PC-3 (cell line): ENCODE measurements around the gene JUNB.

Source experiments
- EZH2 ChIP-seq: fragments of 300-600 bp; sonication (generic); IDR thresholded peaks from one replicate; pipeline ENCODE4 v1.6.1; 2017; ENCODE audit warnings: antibody characterized with exemption, mild to moderate bottlenecking, low read length; ENCODE audit not compliant: unreplicated experiment
- EZH2phosphoT487 ChIP-seq: fragments of 300-600 bp; sonication (generic); IDR thresholded peaks from 2 replicates; pipeline ENCODE4 v1.6.1; 2018; ENCODE audit warnings: mild to moderate bottlenecking, antibody characterized with exemption, low read length, borderline replicate concordance
- TF ChIP-seq, protein P1 (sequence below): fragments of 300-600 bp; sonication (generic); conservative IDR thresholded peaks from 2 replicates; pipeline ENCODE4 v1.5.1; 2017; ENCODE audit warnings: antibody characterized with exemption, low read depth, mild to moderate bottlenecking, low read length

GRCh38 chr19:12782424-12783290, 8.6 kb upstream of the JUNB start:
- no peak for TF ChIP-seq EZH2
- no peak for TF ChIP-seq EZH2phosphoT487
- TF ChIP-seq, protein P1, sequence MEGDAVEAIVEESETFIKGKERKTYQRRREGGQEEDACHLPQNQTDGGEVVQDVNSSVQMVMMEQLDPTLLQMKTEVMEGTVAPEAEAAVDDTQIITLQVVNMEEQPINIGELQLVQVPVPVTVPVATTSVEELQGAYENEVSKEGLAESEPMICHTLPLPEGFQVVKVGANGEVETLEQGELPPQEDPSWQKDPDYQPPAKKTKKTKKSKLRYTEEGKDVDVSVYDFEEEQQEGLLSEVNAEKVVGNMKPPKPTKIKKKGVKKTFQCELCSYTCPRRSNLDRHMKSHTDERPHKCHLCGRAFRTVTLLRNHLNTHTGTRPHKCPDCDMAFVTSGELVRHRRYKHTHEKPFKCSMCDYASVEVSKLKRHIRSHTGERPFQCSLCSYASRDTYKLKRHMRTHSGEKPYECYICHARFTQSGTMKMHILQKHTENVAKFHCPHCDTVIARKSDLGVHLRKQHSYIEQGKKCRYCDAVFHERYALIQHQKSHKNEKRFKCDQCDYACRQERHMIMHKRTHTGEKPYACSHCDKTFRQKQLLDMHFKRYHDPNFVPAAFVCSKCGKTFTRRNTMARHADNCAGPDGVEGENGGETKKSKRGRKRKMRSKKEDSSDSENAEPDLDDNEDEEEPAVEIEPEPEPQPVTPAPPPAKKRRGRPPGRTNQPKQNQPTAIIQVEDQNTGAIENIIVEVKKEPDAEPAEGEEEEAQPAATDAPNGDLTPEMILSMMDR: 0 out of 2 replicates have a peak, but pooled peaks have one; percentile 9
